HG02938 (cell line): Measurements from ENCODE around the gene RASIP1.
"Not testable (repeated sequence)": the region's sequence is repeated elsewhere in the genome, so short reads cannot be mapped to it uniquely, and the experiment has no call there.

Source experiments
- ATAC-seq: cut with Tn5 transposase; IDR thresholded peaks from one replicate; pipeline ENCODE4 v1.9.1; 2021; ENCODE audit warnings: mild to moderate bottlenecking, moderate library complexity; ENCODE audit not compliant: unreplicated experiment

RASIP1 gene

GRCh38 chr19:48740164-48740972 lies at the start of gene RASIP1:
Gene RASIP1 (minus strand): TSS chr19:48740610. CDS start chr19:48740282, 328 bp downstream.
- no peak for ATAC-seq

- ATAC-seq = not testable (repeated sequence)
These were observed 46.9 kb upstream of the RASIP1 start for GRCh38 chr19:48787331-48787730.

- not testable (repeated sequence) for ATAC-seq
These were observed 46.0 kb upstream of the RASIP1 start for GRCh38 chr19:48786422-48786821.

- ATAC-seq = no peak
These were observed 44.1 kb upstream of the RASIP1 start for GRCh38 chr19:48784527-48784926.

- ATAC-seq = no peak
These were observed 40.4 kb upstream of the RASIP1 start for GRCh38 chr19:48780631-48781391.

- no peak for ATAC-seq
These were observed 39.2 kb upstream of the RASIP1 start for GRCh38 chr19:48779636-48780035.

GRCh38 chr19:48777720-48778119 lies 37.3 kb upstream of the RASIP1 start:
- no peak for ATAC-seq

GRCh38 chr19:48777139-48777538 lies 36.7 kb upstream of the RASIP1 start:
- ATAC-seq = no peak

- no peak for ATAC-seq
These were observed 32.1 kb upstream of the RASIP1 start for GRCh38 chr19:48772503-48772953.

GRCh38 chr19:48770734-48771472 lies 30.5 kb upstream of the RASIP1 start:
- no peak for ATAC-seq

- ATAC-seq = no peak
These were observed 29.9 kb upstream of the RASIP1 start for GRCh38 chr19:48770266-48770665.

- ATAC-seq = no peak
These were observed 28.7 kb upstream of the RASIP1 start for GRCh38 chr19:48768994-48769713.

- not testable (repeated sequence) for ATAC-seq
These were observed 27.9 kb upstream of the RASIP1 start for GRCh38 chr19:48768171-48768753.

GRCh38 chr19:48765816-48766215 lies 25.4 kb upstream of the RASIP1 start:
- not testable (repeated sequence) for ATAC-seq

- ATAC-seq = no peak
These were observed 20.2 kb upstream of the RASIP1 start for GRCh38 chr19:48760504-48761205.

- no peak for ATAC-seq
These were observed 17.3 kb upstream of the RASIP1 start for GRCh38 chr19:48757741-48758144.

- no peak for ATAC-seq
These were observed 16.8 kb upstream of the RASIP1 start for GRCh38 chr19:48757089-48757675.

GRCh38 chr19:48756686-48757085 lies 16.3 kb upstream of the RASIP1 start:
- ATAC-seq = no peak

- no peak for ATAC-seq
These were observed 15.8 kb upstream of the RASIP1 start for GRCh38 chr19:48756212-48756611.
